NK-92 (cell line): ENCODE data around the gene GJA9.
"Not testable (repeated sequence)": the region's sequence is repeated elsewhere in the genome, so short reads cannot be mapped to it uniquely, and the experiment has no call there.

Source experiments
- DNase-seq: peaks from one replicate; lab custom pipeline; 2025; ENCODE audit not compliant: unreplicated experiment; lab: John Stamatoyannopoulos, UW

GJA9 gene

DNA sequence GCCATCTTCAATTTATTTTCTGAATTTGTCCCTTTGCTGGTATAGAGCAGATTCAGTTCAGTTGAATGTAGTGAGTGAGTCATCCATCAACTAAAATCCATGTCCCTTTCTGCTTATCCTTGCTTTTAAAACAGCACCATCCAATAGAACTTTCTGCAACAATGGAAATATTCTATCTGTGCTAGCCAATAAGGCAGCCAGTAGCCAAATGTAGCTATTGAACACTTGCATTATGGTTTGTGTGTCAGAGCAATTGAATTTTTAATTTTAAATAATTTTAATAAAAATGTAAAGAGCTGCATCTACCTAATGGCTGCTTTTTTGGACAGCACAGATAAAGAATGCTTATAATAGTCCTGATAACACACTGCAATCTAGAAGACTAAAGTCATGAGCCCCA lies at the start of gene GJA9:
GJA9 (minus strand) TSS at position 101 of the 400 bp plus-strand sequence. CDS start 5,489 bp downstream, outside the sequence.
- DNase-seq: no peak

DNA sequence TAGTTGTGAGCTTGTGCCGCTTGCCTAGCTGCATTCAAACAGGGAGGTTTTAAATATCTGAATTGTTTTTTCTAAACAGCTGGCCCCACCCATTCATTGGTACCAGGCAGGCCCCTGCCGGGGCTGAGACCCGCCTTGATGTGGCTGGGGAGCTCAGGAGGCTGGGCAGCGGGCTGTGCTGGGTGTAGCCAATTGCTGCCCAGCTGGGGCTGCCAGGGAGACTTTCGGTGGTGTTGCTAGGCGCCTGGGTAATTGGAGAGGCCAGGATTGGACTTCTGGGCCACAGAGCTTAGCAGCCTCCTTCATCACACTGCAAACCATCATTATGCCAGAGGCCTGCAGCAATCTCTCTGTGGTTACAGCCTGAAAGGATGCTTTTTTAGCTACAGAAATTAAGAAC lies 48.1 kb upstream of the GJA9 start:
- DNase-seq: no peak

DNA sequence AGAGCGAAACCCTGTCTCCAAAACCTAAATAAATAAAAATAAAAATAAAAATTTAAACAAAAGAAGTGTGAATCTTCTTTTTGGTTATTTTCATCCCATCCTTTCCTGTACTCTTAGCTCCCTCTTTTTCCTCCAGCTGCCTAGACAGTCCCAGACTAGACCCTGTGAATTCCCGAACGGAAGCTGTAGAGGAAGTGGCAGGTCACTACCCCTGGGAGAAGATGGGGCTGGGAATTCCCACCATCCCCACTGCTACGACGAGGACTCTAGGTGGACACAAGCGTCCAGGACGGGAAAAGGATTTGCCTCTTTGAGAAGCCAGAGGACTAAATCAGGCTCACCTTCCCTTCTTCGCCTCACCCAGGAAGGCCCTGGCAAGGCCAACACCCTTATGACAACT lies 47.7 kb upstream of the GJA9 start:
- DNase-seq: no peak

DNA sequence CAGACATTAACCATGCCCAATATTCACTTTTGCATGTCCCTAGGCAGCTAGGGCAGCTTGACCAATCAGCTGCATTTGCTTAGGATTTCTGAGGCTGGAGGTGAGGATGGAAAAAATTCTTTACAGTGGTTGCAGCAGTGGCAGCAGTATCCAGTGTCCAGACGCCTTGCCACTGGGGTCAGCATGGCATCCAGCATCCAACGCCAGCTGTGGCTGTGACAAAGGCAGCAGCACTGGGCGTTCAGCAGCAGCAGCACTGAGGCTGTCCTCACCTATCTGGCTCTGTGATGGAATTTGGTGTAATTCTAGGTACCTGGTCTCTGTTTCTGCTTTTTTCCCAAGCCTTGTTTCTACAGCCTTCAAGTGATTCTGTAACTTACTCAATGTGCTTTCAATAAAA lies 44.7 kb upstream of the GJA9 start:
- no peak for DNase-seq

DNA sequence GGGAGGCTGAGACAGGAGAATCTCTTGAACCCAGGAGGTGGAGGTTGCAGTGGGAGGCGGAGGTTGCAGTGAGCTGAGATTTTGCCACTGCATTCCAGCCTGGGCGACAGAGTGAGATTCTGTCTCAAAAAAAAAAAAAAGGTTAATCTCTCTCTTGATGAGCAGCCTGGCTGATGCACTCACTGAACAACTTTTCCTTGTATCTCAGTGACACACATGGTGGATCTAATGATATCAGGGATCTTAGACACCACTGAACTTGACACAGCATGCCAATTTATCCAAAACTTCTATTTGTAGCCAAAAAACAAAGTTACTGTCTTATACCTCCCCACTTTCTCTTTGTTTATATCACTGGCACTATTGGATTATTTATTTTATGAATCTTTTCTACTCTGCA lies 44.0 kb upstream of the GJA9 start:
- DNase-seq: no peak

DNA sequence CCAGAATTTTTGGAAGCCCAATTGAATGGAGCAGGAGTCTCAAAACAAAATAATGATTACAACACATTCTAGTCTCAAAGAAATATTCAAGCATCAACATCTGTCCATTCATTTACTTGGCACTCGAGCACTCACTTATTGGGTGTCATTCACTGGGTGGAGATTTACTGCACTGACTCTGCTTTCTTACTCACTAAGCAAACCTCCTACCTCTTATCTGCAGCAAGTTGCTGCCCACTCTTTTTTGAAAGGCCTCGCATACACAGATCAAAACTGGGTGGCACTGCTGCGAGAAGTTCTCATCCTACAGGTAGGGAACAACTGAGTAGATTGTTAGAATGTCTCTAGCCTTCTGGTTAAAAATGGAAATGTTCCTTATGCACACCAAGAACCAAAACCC lies 42.2 kb upstream of the GJA9 start:
- no peak for DNase-seq

DNA sequence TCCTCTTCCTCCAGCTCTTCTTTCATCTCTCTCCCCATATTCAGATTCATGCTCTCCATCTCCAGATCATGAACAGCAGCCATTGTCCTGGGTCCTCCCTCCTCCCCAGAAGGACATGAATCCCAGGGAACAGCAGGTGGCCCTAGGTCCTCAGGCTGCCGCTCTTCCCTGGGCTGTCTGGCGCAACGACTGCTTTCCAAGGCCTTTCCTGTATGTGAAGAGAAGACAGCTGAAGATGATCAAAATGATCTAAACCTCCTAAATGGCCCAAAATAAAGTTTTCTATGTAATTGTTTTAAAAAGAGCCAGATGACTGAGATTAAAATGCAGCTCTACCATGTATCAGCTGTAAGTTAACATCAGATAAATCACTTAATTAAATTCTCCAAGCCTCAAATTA lies 37.7 kb upstream of the GJA9 start:
- no peak for DNase-seq

DNA sequence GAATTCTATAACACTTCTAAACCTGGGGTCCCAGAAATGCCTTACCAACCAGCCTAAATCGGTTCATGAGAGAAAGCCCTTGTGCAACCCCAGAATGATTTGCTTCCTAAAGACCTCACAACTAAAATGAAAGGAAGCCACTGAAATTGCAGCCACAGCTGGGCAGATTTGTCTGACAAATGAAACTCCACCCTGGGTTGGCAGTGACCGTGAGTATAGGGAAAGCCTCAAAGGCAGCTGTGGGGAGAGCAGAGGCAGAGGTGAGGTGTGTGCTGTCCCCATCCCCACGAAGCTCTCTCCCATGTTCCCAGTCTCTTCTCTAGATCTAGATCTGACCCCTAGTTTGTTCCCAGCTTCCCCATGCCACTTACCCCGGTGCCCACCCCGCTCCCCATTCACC lies 37.2 kb upstream of the GJA9 start:
- no peak for DNase-seq

DNA sequence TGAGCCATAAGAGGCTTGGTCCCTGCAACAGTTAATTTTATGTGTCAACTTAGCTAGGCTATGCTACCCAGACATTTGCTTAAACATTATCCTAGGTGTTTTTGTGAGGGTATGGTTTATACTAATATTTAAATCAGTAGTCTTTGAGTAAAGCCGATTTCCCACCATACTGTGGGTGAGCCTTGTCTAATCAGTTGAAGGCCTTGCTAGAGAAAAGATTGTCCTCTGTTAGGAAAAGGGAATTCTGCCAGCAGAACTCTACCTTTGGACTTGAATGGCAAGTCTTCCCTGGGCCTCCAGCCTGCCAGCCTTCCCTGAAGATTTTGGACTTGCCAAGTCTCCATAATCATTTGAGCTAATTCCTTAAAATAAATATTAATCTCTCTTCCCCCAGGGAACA lies 36.4 kb upstream of the GJA9 start:
- DNase-seq: no peak

DNA sequence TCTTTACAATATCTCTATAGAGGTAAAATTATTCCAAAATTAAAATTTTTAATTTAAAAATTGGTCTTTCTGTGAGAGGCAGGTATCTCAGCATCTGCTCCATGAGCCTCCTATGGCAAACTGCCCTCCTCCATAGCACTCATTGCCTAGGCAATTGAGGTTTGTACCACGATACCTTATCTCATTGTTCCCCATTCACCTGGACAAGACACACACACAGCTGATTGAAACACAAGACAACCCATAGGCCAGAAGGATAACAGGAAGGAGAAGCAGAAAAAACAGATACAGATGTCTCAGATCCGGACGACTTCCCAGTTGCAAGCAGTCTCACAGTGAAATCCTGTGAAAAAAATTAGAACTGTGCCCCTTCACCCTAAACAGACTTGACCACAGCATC lies 36.0 kb upstream of the GJA9 start:
- no peak for DNase-seq

DNA sequence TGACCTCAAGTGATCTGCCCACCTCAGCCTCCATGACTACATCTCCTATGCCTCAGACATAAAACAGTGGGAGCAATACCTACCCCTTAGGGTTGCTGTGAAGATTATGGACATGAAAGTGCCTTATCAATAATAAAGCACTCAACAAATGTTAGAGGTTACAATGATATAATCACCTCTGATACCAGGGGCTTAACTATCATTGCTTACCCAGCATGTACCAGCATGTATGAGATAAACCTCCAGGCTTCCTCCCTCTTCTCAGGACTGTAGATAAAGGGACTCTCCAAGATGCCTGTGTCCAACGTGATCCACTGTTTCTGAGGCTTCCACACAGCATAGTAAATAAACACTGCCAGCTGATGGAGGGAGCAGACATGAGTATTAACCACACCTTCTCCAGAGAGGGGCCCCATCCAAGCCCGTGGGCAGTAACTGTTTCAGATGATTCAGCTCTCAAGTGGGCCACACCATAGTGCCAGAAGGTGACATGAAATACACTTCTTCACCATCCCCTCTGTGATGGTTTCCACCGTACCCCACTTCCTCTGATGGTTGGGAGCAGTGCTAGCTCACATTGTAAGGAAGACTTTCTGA lies 34.1 kb upstream of the GJA9 start:
- DNase-seq: no peak

DNA sequence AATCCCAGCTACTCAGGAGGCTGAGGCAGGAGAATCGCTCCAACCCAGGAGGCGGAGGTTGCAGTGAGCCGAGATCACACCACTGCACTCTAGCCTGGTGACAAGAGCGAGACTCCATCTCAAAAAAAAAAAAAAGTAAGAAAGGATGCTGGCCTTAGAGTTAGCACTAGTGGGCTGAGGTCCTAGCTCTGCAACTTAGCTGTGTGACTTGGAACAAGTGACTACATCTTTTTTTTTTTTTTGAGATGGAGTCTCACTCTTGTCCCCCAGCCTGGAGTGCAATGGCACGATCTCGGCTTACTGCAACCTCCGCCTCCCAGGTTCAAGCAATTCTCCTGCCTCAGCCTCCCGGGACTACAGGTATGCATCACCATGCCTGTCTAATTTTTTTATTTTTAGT lies 33.5 kb upstream of the GJA9 start:
- DNase-seq: not testable (repeated sequence)

DNA sequence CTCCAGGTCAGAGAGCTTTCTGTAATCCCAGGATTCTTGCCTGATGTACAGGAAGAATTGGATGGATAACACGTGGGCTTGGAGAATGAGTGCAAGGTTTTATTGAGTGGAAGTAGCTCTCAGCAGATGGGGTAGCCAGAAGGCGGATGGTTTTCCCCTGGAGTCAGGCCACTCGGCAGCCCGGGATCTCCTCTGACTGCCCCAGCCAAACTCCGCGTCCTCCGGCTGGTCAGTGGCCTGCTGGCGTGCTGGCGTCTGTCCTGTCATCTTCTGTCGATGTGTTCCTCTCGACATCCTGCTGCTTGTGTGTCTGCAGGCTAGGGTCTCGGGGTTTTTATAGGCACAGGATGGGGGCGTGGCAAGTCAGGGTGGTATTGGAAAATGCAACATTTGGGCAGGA lies 27.4 kb upstream of the GJA9 start:
- DNase-seq: no peak

DNA sequence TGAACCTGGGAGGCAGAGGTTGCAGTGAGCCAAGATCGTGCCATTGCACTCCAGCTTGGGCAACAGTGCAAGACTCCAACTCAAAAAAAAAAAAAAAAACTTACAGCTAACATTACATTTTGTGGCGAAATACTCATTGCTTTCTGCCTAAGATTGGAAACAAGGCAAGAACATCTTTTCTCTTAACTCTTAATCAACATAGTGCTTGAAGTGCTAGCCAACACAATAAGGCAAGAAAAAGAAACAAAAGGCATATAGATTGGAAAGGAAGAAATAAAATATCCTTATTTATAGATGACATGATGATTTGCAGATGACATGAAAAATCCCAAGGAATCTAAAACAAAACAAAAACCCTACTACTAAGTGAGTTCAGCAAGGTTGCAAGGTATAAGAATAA lies 24.6 kb upstream of the GJA9 start:
- no peak for DNase-seq

DNA sequence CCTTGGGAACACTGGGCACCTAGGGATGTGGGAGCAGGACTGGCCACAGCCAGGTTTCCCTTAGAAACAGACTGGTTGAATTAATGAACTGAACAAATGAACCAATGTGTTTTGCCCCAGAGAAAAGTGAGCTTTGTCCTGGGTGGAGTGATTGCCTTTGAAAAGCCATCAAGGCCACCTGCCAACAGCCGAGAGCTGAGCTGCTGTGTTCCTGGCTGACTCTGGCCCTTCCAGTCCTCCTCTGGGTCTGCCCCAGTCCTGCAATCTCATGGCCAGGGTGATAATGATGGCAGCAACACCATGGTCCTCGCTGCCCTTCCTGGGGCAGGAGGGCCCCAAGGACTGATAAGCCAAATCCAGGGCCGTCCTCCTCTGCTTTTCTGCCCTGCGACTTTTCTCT lies 18.2 kb upstream of the GJA9 start:
- no peak for DNase-seq

DNA sequence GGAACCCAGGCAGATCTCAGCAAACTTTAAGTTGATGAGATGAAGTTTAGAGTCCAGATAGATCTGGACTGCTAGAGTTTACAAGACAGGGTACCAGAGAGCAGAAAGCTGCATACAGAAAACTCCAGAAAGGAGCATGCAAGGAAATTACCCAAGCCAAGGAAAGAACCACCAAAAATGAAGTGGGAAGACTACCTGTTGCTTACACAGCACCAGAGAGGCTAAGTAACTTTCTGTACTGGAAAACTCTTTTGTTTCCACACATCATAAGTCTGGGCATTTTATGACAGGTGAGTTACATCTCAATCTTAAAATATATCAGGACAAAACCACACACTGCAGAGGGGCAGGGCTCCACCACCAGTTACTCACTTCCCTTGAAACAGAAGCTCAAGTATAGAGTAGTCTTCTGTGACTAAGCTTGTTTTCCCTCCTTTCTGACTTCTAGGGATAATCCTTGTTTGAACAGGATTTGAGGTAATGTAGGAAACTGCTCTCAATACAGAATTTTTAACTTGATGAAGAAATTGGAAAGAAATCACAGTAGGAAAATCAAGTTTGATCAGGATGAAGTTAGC lies 17.4 kb upstream of the GJA9 start:
- no peak for DNase-seq

DNA sequence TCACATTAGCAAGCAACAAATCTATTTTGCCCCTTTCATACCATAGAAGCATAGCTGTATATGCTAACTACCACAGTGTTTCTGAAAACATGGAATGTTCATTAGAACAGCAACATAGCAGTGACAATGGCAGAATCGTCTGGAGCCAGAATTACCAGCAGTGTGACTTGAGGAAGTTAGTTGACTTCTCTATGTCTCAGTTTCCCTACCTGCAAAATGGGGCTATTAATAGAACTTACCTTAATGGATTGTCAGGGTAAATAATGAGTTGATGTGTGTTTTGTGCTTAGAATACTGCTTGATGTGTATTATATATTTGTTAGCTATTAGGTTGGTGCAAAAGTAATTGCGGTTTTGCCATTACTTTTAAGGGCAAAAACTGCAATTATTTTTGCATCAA lies 14.8 kb upstream of the GJA9 start:
- DNase-seq: no peak

DNA sequence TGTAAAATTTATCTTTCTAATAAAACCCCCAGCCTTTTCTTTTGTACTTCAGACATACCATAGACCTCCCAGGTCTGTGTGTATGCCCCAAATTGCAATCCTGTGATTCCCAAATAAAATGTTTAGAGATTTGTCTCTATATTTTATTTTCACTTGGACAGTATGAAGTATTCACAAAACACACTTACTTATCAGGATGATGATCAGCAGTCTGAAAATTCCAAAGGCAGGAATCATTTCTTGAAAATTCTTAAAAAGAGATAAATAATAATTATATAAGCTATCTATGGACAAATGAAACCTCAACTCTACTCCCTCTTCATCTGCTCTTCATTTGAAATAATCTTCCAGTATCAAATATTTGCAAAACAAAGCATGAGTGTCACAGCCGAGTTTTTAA lies 11.6 kb upstream of the GJA9 start:
- no peak for DNase-seq

DNA sequence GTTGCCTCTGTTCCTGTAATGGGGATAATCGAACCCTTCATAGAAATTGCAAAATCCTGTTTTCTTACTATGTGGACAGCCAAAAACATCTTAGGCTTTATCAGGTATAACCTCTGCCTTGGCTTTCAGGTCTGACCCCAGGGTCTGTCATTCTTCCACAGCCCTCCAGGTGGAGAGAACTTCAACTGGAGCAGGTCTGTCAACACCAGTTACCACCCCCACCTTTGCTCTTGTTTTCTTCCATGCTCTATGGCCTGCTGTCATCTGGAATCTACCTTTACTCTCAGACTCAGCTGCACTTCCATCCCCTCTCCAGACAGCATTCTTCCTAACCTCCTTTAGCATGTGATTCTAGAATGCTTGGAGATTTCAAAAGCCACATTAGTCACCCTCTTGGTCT lies 10.4 kb upstream of the GJA9 start:
- no peak for DNase-seq

DNA sequence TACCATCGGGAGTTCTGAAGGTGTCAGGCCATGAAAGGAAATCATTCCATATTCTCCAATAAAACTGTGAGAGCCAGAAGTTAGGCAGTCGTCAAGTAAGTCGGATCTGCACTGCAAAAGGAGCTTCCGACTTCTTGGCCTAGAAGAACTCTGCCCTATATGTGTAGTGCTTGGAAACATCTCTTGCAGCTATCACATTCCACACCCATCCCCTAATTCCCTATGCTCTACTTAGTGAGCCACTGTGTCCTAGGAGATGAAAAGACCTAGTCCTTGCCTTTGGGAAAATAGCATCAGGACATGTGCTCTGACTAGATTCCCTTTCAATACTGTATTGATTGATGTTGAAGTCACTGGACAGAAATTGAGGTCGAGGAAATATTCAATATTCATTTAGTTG lies 8.2 kb upstream of the GJA9 start:
- no peak for DNase-seq

DNA sequence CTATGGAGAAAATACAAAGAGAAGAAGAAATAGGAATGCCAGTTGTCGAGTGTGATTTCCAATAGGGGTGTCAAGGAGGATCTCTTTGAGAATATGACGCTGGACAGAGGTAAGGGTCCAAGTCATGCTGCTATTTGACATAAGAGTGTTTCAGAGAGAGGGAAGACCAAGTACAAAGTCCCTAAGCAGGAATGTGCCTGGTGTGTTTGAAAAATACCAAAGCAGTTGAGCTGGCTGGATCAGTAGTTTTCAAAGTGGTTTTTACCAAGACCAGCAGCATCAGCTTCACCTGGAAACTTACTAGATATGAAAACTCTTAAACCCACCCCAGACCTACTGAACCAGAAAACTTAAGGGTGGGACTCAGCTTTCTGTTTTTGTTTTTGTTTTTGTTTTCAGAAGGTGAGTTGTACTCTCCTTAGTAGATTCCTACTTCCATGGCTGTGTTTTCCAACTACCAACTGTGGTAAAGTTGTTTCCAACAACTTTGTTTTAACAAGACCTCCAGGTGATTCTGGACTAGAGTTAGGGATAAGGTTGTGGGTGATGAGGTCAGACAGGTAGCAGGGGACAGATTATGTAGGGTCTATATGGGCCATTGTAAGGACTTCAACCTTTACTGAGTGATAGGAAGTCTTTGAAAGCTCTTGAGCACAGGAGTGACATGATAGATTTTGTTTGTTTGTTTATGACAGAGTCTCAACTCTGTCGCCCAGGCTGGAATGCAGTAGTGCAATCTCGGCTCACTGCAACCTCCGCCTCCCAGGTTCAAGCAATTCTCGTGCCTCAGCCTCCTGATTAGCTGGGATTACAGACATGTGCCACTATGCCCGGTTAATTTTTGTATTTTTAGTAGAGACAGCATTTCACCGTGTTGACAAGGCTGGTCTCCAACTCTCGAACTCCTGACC lies 7.3 kb upstream of the GJA9 start:
- no peak for DNase-seq

DNA sequence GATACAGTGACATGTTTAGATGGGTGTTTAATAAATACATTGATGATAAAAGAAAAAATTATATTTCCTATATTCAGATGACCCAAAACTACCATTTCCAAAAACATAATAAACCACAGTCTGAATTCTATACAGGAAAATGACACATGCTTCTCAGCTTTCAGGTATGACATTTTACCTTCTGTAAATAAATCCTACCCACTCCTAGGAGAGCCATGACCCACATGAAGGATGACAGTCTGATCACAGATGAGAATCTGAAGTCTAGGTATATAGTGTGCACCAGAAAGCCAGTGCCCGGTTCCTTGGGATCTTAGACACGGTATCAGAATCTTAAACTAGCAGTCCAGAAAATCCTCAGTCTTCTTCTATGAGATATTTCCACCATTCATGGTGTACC lies 3.7 kb upstream of the GJA9 start:
- no peak for DNase-seq
